T47D (cell line): ENCODE results near the gene TEX54.
"Not testable (repeated sequence)": the region's sequence is repeated elsewhere in the genome, so short reads cannot be mapped to it uniquely, and the experiment has no call there.

Experiments
- DNase-seq, 2 experiments: peaks; one replicate each; pipeline versions ENCODE4 v3.0.0 to v3.0.0-alpha.2; 2011 to 2012; ENCODE audit warnings: low read depth in 1 of 2, low spot score in 1 of 2
- JUND ChIP-seq: IDR thresholded peaks from 2 replicates; pipeline ENCODE4 v1.6.1; 2012; ENCODE audit warnings: low read depth
- in situ Hi-C: cut with HindIII; loops from 2 replicates; pipeline ENCODE4 v1.10.0; 2016; ENCODE audit warnings: low sequenced_read_pairs, low pct_unique_long_range_greater_than_20kb

TEX54 gene

GRCh38 chr11:62863687-62864335, 31.2 kb upstream of the TEX54 start:
- no peak for TF ChIP-seq JUND
- in situ Hi-C loops: no loop called here
- no peak for DNase-seq

GRCh38 chr11:62861564-62862192, 29.0 kb upstream of the TEX54 start:
- DNase-seq, in situ Hi-C loops: not testable (repeated sequence)

GRCh38 chr11:62860835-62861563, 28.4 kb upstream of the TEX54 start:
- in situ Hi-C loops: no loop called here
- DNase-seq: no peak
- TF ChIP-seq JUND: no peak

- in situ Hi-C loops, DNase-seq: not testable (repeated sequence)
Measured at GRCh38 chr11:62859281-62859703, 26.7 kb upstream of the TEX54 start.

GRCh38 chr11:62858201-62858600, 25.6 kb upstream of the TEX54 start:
- TF ChIP-seq JUND: no peak
- in situ Hi-C loops: no loop called here
- no peak for DNase-seq

GRCh38 chr11:62857541-62857982, 24.9 kb upstream of the TEX54 start:
- in situ Hi-C loops: no loop called here
- peak in 1 of 2 experiments; percentile 71 for DNase-seq
- TF ChIP-seq JUND: no peak

GRCh38 chr11:62856333-62856895, 23.8 kb upstream of the TEX54 start:
- TF ChIP-seq JUND: no peak
- in situ Hi-C loops: no loop called here
- no peak for DNase-seq

- in situ Hi-C loops: no loop called here
- TF ChIP-seq JUND: no peak
- peak; percentile 83 to 99 for DNase-seq
Measured at GRCh38 chr11:62855571-62856332, 23.1 kb upstream of the TEX54 start.

GRCh38 chr11:62854825-62855570, 22.4 kb upstream of the TEX54 start:
- no peak for TF ChIP-seq JUND
- DNase-seq: no peak
- in situ Hi-C loops: no loop called here

- DNase-seq: no peak
- in situ Hi-C loops: no loop called here
- TF ChIP-seq JUND: no peak
Measured at GRCh38 chr11:62854013-62854824, 21.6 kb upstream of the TEX54 start.
